ENCODE measurements around the gene C6orf132.

DNA sequence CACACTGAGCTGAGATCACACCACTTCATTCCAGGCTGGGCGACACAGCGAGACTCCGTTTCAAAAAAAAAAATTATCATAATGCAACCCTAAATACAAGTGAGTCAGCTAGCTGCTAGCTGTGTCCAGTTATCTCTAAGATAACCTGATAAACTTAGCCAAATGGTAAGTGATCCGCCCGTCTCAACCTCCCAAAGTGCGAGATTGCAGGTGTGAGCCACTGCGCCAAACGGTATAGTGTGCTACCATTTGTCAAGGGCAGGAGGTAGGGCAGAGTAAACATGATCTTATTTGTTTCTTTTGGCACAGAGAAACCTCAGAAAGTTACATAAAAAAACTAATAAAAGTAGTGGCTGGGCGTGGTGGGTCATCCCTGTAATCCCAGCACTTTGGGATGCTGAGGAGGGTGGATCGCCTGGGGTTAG lies 4.7 kb upstream of the C6orf132 start:
- TF ChIP-seq, protein P1, sequence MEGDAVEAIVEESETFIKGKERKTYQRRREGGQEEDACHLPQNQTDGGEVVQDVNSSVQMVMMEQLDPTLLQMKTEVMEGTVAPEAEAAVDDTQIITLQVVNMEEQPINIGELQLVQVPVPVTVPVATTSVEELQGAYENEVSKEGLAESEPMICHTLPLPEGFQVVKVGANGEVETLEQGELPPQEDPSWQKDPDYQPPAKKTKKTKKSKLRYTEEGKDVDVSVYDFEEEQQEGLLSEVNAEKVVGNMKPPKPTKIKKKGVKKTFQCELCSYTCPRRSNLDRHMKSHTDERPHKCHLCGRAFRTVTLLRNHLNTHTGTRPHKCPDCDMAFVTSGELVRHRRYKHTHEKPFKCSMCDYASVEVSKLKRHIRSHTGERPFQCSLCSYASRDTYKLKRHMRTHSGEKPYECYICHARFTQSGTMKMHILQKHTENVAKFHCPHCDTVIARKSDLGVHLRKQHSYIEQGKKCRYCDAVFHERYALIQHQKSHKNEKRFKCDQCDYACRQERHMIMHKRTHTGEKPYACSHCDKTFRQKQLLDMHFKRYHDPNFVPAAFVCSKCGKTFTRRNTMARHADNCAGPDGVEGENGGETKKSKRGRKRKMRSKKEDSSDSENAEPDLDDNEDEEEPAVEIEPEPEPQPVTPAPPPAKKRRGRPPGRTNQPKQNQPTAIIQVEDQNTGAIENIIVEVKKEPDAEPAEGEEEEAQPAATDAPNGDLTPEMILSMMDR (IDR thresholded peaks at IDR 0.05; ENCODE audit: low read depth, low read length, poor library complexity, severe bottlenecking), result no peak
- TF ChIP-seq EZH2phosphoT487 (IDR thresholded peaks at IDR 0.05; ENCODE audit: borderline replicate concordance, low read length), result no peak

Data from DOHH2 (cell line).